ENCODE measurements around the gene NUDT16. TPM values are rescaled to one million over a fixed set of nuclear protein-coding genes. Genes with fewer than 3 reads are reported as not detected.

Gene NUDT16
- total RNA-seq, 1 donor from 2014 or later, result 16.4 TPM

- Histone ChIP-seq H3K36me3 (ENCODE audit: insufficient read depth, low read length) (no peaks in the 10 kb centered on the region), H3K4me1 (ENCODE audit: insufficient read depth, low read length) (no peaks in the 10 kb centered on the region), H3K79me2 (ENCODE audit: insufficient read depth, low read length) (no peaks in the 10 kb centered on the region), H3K27me3 (ENCODE audit: insufficient read depth, low read length) (no peaks in the 10 kb centered on the region), H3K9ac (ENCODE audit: low read length) (no peak overlapping the region), H3K4me2 (ENCODE audit: low read length) (no peak overlapping the region), H3K9me3 (ENCODE audit: insufficient read depth, low read depth, low read length) (no peaks in the 10 kb centered on the region), H3K27ac (ENCODE audit: low read depth, low read length) (no peak overlapping the region), H2AFZ (ENCODE audit: low read depth, low read length) (no peak overlapping the region), H4K20me1 (ENCODE audit: insufficient read depth, low read length) (no peaks in the 10 kb centered on the region), H3K4me3 (ENCODE audit: insufficient read depth, low read depth, low read length) (no peak overlapping the region)
- Mint-ChIP-seq H3K4me3 (ENCODE audit: unreplicated experiment) (no peak overlapping the region), H3K36me3 (ENCODE audit: low read depth, unreplicated experiment) (no peaks in the 10 kb centered on the region), H3K4me1 (ENCODE audit: low read depth, unreplicated experiment) (no peaks in the 10 kb centered on the region), H3K27ac (ENCODE audit: unreplicated experiment) (no peak overlapping the region), H3K27me3 (ENCODE audit: low read depth, unreplicated experiment) (peaks cover 12% of the 10 kb centered on the region), H3K9me3 (ENCODE audit: unreplicated experiment) (peaks cover 5% of the 10 kb centered on the region)
- FAIRE-seq, result no peak
- no peak for TF ChIP-seq CTCF (IDR thresholded peaks at IDR 0.05; ENCODE audit: insufficient read depth, low read depth, low read length)
- no peak for TF ChIP-seq EZH2 (IDR thresholded peaks at IDR 0.05; ENCODE audit: insufficient read depth, low read length)
- DNase-seq (ENCODE audit: low read depth), result no peak
Measured at GRCh38 chr3:131421957-131422498, 40.5 kb downstream of the NUDT16 start.

- H3K4me3 Mint-ChIP-seq (ENCODE audit: unreplicated experiment), result no peak overlapping the region
- no peaks in the 10 kb centered on the region for H3K79me2 ChIP-seq (ENCODE audit: insufficient read depth, low read length)
Measured at GRCh38 chr3:131427226-131427625, 45.7 kb downstream of the NUDT16 start.

More at GRCh38 chr3:131427226-131427625, 45.7 kb downstream of the NUDT16 start:
- Mint-ChIP-seq H3K36me3 (ENCODE audit: low read depth, unreplicated experiment) (no peaks in the 10 kb centered on the region), H3K27ac (ENCODE audit: unreplicated experiment) (no peak overlapping the region), H3K4me1 (ENCODE audit: low read depth, unreplicated experiment) (no peaks in the 10 kb centered on the region), H3K9me3 (ENCODE audit: unreplicated experiment) (peaks cover 7% of the 10 kb centered on the region), H3K27me3 (ENCODE audit: low read depth, unreplicated experiment) (peaks cover 10% of the 10 kb centered on the region)
- Histone ChIP-seq H4K20me1 (ENCODE audit: insufficient read depth, low read length) (no peaks in the 10 kb centered on the region), H2AFZ (ENCODE audit: low read depth, low read length) (no peak overlapping the region), H3K4me1 (ENCODE audit: insufficient read depth, low read length) (no peaks in the 10 kb centered on the region), H3K4me3 (ENCODE audit: insufficient read depth, low read depth, low read length) (no peak overlapping the region), H3K36me3 (ENCODE audit: insufficient read depth, low read length) (no peaks in the 10 kb centered on the region), H3K27ac (ENCODE audit: low read depth, low read length) (no peak overlapping the region), H3K9ac (ENCODE audit: low read length) (no peak overlapping the region), H3K27me3 (ENCODE audit: insufficient read depth, low read length) (no peaks in the 10 kb centered on the region), H3K4me2 (ENCODE audit: low read length) (no peak overlapping the region), H3K9me3 (ENCODE audit: insufficient read depth, low read depth, low read length) (no peaks in the 10 kb centered on the region)
- no peak for DNase-seq (ENCODE audit: low read depth)
- no peak for FAIRE-seq
- TF ChIP-seq CTCF (IDR thresholded peaks at IDR 0.05; ENCODE audit: insufficient read depth, low read depth, low read length) (no peak), EZH2 (IDR thresholded peaks at IDR 0.05; ENCODE audit: insufficient read depth, low read length) (no peak)

Data from astrocyte (in vitro differentiated cells and primary cell).